Osteoblast (primary cell): ENCODE results near the gene CRIM1. TPM values are rescaled to one million over a fixed set of nuclear protein-coding genes. Genes with fewer than 3 reads are reported as not detected.
A peak's percentile ranks its signal among the peaks of the same experiment; 100 is the strongest.

ENCODE experiments used
- DNase-seq: peaks from one replicate; pipeline ENCODE4 v3.0.0; 2011; ENCODE audit warnings: low spot score, mixed read lengths; ENCODE audit not compliant: insufficient read length; ENCODE audit errors: missing footprints
- H2AFZ ChIP-seq: 2 replicates; pipeline ENCODE4 v1.6.0; 2011; ENCODE audit warnings: mild to moderate bottlenecking, low read length
- H3K27ac ChIP-seq: 2 replicates; pipeline ENCODE4 v1.5.1; 2011; ENCODE audit warnings: mild to moderate bottlenecking, low read depth, low read length, moderate library complexity
- H3K27me3 ChIP-seq: 2 replicates; pipeline ENCODE4 v1.6.0; 2012; ENCODE audit warnings: mild to moderate bottlenecking, control low read depth, inconsistent platforms, low read length, moderate library complexity; ENCODE audit not compliant: insufficient read depth
- H3K36me3 ChIP-seq: 2 replicates; pipeline ENCODE4 v1.5.1; 2011; ENCODE audit warnings: mild to moderate bottlenecking, low read length, control low read depth, moderate library complexity; ENCODE audit not compliant: insufficient read depth
- H3K4me1 ChIP-seq: 2 replicates; pipeline ENCODE4 v1.5.1; 2011; ENCODE audit warnings: mild to moderate bottlenecking, low read length, control low read depth, moderate library complexity; ENCODE audit not compliant: insufficient read depth
- H3K4me2 ChIP-seq: 2 replicates; pipeline ENCODE4 v1.6.0; 2011; ENCODE audit warnings: mild to moderate bottlenecking, low read length; ENCODE audit not compliant: insufficient read depth
- H3K4me3 ChIP-seq: fragments of 200-600 bp; sonication (generic); 3 replicates; pipeline ENCODE4 v1.5.1; 2012; ENCODE audit warnings: mild to moderate bottlenecking, low read length, inconsistent platforms; ENCODE audit not compliant: insufficient read depth
- H3K79me2 ChIP-seq: 2 replicates; pipeline ENCODE4 v1.6.0; 2012; ENCODE audit warnings: mild to moderate bottlenecking, low read length, control low read depth, inconsistent platforms; ENCODE audit not compliant: insufficient read depth
- H3K9me3 ChIP-seq: 2 replicates; pipeline ENCODE4 v1.5.1; 2011; ENCODE audit warnings: low read depth, low read length, control low read depth
- H4K20me1 ChIP-seq: 2 replicates; pipeline ENCODE4 v1.6.0; 2012; ENCODE audit warnings: mild to moderate bottlenecking, low read length, control low read depth; ENCODE audit not compliant: insufficient read depth
- CTCF ChIP-seq: IDR thresholded peaks from 2 replicates; pipeline ENCODE4 v1.5.1; 2011; ENCODE audit warnings: mild to moderate bottlenecking, low read depth, low read length, moderate library complexity; ENCODE audit errors: extremely low read depth
- total RNA-seq: library from RNA; depleted of rRNA; stranded (reverse); fragments of >200 nt; gene quantifications from 2 replicates; pipeline ENCODE4 v1.2.3, GENCODE V29; 2012

CRIM1 gene
- total RNA-seq, 1 donor: 362 TPM

DNA sequence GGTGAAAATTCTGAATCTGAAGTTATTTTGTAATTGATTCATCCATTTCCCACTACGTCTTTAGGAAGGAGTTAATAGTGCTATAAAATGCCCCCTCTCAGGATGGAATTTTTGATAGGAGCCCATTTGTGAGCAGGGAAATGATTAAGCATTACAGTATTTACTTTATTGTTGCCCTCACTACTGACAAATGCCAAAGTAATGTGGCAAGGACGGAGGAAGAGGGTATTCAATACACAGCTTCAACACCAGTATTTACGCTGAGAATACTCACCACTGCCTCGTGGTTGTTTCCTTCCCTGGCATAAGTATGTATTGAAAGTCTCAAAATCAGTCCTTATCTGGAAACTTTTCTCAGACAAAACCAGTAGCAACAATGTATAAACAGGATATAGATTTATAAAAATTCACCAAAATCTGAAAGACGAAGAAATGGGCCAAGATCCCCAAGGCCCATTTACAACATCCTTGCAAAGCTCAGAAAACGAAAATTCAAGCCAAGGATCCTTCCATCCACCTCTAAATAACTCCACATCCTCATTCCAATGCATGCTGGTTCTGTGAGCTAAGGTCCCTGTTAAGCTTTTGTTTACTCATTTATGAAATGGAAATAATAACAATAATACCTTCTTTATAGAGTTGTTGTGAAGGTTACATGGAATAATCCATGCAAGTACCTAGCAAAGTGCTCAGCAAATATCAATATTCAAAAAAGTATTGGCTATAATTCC is 213.1 kb downstream of the CRIM1 start:
- Histone ChIP-seq H3K36me3 (peaks cover 11% of the 10 kb centered on the region), H3K79me2 (peaks cover 70% of the 10 kb centered on the region), H3K4me3 (peak overlapping the region; percentile 26), H3K9me3 (no peaks in the 10 kb centered on the region), H3K4me2 (peak overlapping the region; percentile 65), H3K27ac (peak overlapping the region; percentile 80), H3K4me1 (peaks cover 69% of the 10 kb centered on the region), H2AFZ (no peak overlapping the region), H4K20me1 (no peaks in the 10 kb centered on the region), H3K27me3 (no peaks in the 10 kb centered on the region)
- no peak for DNase-seq
- TF ChIP-seq CTCF: no peak

DNA sequence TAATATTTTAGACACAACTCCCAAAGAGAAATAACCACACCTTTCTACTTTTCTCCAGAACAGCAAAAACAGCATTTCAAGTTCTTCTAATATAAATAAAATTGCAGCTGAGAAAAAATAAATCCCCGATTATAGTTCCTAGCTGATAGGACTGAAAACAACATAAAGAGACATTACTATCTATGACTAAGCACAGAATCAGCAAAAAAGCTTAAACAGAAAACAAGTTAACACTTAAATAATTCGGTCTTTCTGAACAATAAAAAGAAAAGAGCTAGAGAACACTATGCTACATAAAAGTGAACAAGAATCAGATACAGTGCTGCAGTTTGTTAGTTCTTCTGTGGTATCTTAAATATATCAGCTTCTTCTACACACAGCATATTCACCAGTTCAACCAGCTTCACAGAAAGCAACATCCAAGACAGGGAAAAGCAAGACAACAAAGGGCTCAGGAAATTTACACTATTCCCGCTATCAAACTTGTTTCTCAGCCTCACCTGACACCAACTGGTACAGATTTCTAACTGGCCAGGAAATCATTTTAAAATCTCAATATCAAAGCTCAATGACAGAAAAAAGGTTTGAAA is 213.8 kb downstream of the CRIM1 start:
- Histone ChIP-seq H3K27ac (peak overlapping the region; percentile 80), H3K4me2 (peak overlapping the region; percentile 65), H2AFZ (no peak overlapping the region), H3K4me1 (peaks cover 62% of the 10 kb centered on the region), H3K9me3 (no peaks in the 10 kb centered on the region), H3K79me2 (peaks cover 71% of the 10 kb centered on the region), H3K36me3 (peaks cover 14% of the 10 kb centered on the region), H3K27me3 (no peaks in the 10 kb centered on the region), H3K4me3 (peak overlapping the region; percentile 23), H4K20me1 (no peaks in the 10 kb centered on the region)
- DNase-seq: no peak
- TF ChIP-seq CTCF: no peak

DNA sequence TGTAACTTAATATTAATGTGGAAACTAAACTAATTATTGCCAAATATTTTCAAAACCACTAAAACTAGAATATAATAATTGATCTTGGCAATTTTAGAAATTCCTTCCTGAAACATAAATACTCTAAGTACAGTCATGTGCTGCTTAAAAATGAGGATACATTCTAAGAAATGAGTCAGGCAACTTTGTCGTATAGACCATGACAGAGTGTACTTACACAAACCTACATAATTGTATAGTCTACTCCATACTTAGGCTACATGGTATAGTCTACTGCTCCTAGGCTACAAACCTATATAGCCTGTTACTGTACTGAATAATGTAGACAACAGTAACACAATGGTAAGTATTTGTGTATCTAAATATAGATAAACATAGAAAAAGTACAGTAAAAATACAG is 214.8 kb downstream of the CRIM1 start:
- no peaks in the 10 kb centered on the region for H3K9me3 ChIP-seq
- no peak for TF ChIP-seq CTCF
- no peak overlapping the region for H3K4me3 ChIP-seq
- peaks cover 19% of the 10 kb centered on the region for H3K36me3 ChIP-seq
- H3K79me2 ChIP-seq: peaks cover 71% of the 10 kb centered on the region
- no peak for DNase-seq
- peak overlapping the region; percentile 80 for H3K27ac ChIP-seq
- peaks cover 53% of the 10 kb centered on the region for H3K4me1 ChIP-seq
- H4K20me1 ChIP-seq: no peaks in the 10 kb centered on the region
- H2AFZ ChIP-seq: no peak overlapping the region
- no peak overlapping the region for H3K4me2 ChIP-seq
- no peaks in the 10 kb centered on the region for H3K27me3 ChIP-seq

- no peaks in the 10 kb centered on the region for H3K27me3 ChIP-seq
- H3K27ac ChIP-seq: peak overlapping the region; percentile 34
- peaks cover 27% of the 10 kb centered on the region for H3K36me3 ChIP-seq
- H3K4me1 ChIP-seq: peaks cover 43% of the 10 kb centered on the region
- H3K4me2 ChIP-seq: no peak overlapping the region
- H3K4me3 ChIP-seq: no peak overlapping the region
- no peak for DNase-seq
- H3K9me3 ChIP-seq: no peaks in the 10 kb centered on the region
- peaks cover 62% of the 10 kb centered on the region for H3K79me2 ChIP-seq
- TF ChIP-seq CTCF: no peak
- no peak overlapping the region for H2AFZ ChIP-seq
- H4K20me1 ChIP-seq: no peaks in the 10 kb centered on the region
These were observed 216.6 kb downstream of the CRIM1 start for GRCh38 chr2:36572054-36572718.
